HUES48 (cell line): ENCODE measurements around the gene TPRA1.

ENCODE experiments used
- H3K27ac ChIP-seq: one replicate; pipeline ENCODE4 v1.7.0; 2013; ENCODE audit warnings: low read depth, low read length, inconsistent platforms
- H3K27me3 ChIP-seq: 2 replicates; pipeline ENCODE4 v1.6.1; 2013; ENCODE audit warnings: mild to moderate bottlenecking, low read length; ENCODE audit not compliant: control insufficient read depth, insufficient read depth
- H3K36me3 ChIP-seq: 2 replicates; pipeline ENCODE4 v1.6.1; 2013; ENCODE audit warnings: low read length; ENCODE audit not compliant: control insufficient read depth, insufficient read depth
- H3K4me1 ChIP-seq: 2 replicates; pipeline ENCODE4 v1.6.1; 2013; ENCODE audit warnings: mild to moderate bottlenecking, low read length; ENCODE audit not compliant: control insufficient read depth, insufficient read depth
- H3K4me3 ChIP-seq: 2 replicates; pipeline ENCODE4 v1.5.1; 2013; ENCODE audit warnings: mild to moderate bottlenecking, low read depth, low read length
- H3K9ac ChIP-seq: 2 replicates; pipeline ENCODE4 v1.6.1; 2013; ENCODE audit warnings: mild to moderate bottlenecking, low read depth, low read length, moderate library complexity
- H3K9me3 ChIP-seq: 2 replicates; pipeline ENCODE4 v1.6.1; 2013; ENCODE audit warnings: low read length; ENCODE audit not compliant: control insufficient read depth, insufficient read depth

Gene TPRA1

GRCh38 chr3:127555108-127555507 lies 35.4 kb downstream of the TPRA1 start:
- H3K27me3 ChIP-seq, result no peaks in the 10 kb centered on the region
- H3K9ac ChIP-seq, result no peak overlapping the region
- no peaks in the 10 kb centered on the region for H3K9me3 ChIP-seq
- H3K4me1 ChIP-seq, result no peaks in the 10 kb centered on the region
- no peaks in the 10 kb centered on the region for H3K36me3 ChIP-seq
- H3K4me3 ChIP-seq, result no peak overlapping the region
- no peak overlapping the region for H3K27ac ChIP-seq

GRCh38 chr3:127552038-127552437 lies 38.5 kb downstream of the TPRA1 start:
- peaks cover under 1% of the 10 kb centered on the region; the same call in 1 of the 2 replicates for H3K4me1 ChIP-seq
- H3K9ac ChIP-seq, result no peak overlapping the region
- H3K4me3 ChIP-seq, result no peak overlapping the region
- H3K9me3 ChIP-seq, result no peaks in the 10 kb centered on the region
- H3K27me3 ChIP-seq, result no peaks in the 10 kb centered on the region
- no peak overlapping the region for H3K27ac ChIP-seq
- H3K36me3 ChIP-seq, result no peaks in the 10 kb centered on the region

GRCh38 chr3:127551178-127551577 lies 39.4 kb downstream of the TPRA1 start:
- Histone ChIP-seq H3K36me3 (no peaks in the 10 kb centered on the region), H3K27ac (no peak overlapping the region), H3K9me3 (no peaks in the 10 kb centered on the region), H3K4me3 (no peak overlapping the region), H3K27me3 (peaks cover 6% of the 10 kb centered on the region; the same call in 1 of the 2 replicates), H3K4me1 (peaks cover 7% of the 10 kb centered on the region; the same call in 1 of the 2 replicates), H3K9ac (no peak overlapping the region)

GRCh38 chr3:127550468-127551157 lies 39.9 kb downstream of the TPRA1 start:
- Histone ChIP-seq H3K9me3 (no peaks in the 10 kb centered on the region), H3K27me3 (peaks cover 6% of the 10 kb centered on the region; the same call in 1 of the 2 replicates), H3K36me3 (no peaks in the 10 kb centered on the region), H3K27ac (no peak overlapping the region), H3K4me3 (no peak overlapping the region), H3K4me1 (peaks cover 7% of the 10 kb centered on the region; the same call in 1 of the 2 replicates), H3K9ac (no peak overlapping the region)

GRCh38 chr3:127549826-127550467 lies 40.6 kb downstream of the TPRA1 start:
- no peaks in the 10 kb centered on the region for H3K36me3 ChIP-seq
- H3K9me3 ChIP-seq, result no peaks in the 10 kb centered on the region
- no peak overlapping the region for H3K9ac ChIP-seq
- H3K27me3 ChIP-seq, result peaks cover 6% of the 10 kb centered on the region; the same call in 1 of the 2 replicates
- H3K4me3 ChIP-seq, result no peak overlapping the region
- H3K27ac ChIP-seq, result no peak overlapping the region
- H3K4me1 ChIP-seq, result peaks cover 7% of the 10 kb centered on the region; the same call in 1 of the 2 replicates

- Histone ChIP-seq H3K4me1 (peaks cover 7% of the 10 kb centered on the region; the same call in 1 of the 2 replicates), H3K9ac (no peak overlapping the region), H3K9me3 (no peaks in the 10 kb centered on the region), H3K27ac (no peak overlapping the region), H3K27me3 (peaks cover 6% of the 10 kb centered on the region; the same call in 1 of the 2 replicates), H3K4me3 (peak overlapping the region; percentile 80), H3K36me3 (no peaks in the 10 kb centered on the region)
Measured at GRCh38 chr3:127547761-127548605, 42.5 kb downstream of the TPRA1 start.

GRCh38 chr3:127546970-127547733 lies 43.4 kb downstream of the TPRA1 start:
- Histone ChIP-seq H3K9ac (no peak overlapping the region), H3K9me3 (no peaks in the 10 kb centered on the region), H3K4me3 (peak overlapping the region; percentile 67), H3K4me1 (peaks cover 7% of the 10 kb centered on the region; the same call in 1 of the 2 replicates), H3K27ac (no peak overlapping the region), H3K36me3 (no peaks in the 10 kb centered on the region), H3K27me3 (peaks cover 6% of the 10 kb centered on the region; the same call in 1 of the 2 replicates)

- H3K9ac ChIP-seq, result no peak overlapping the region
- peaks cover 7% of the 10 kb centered on the region; the same call in 1 of the 2 replicates for H3K4me1 ChIP-seq
- H3K36me3 ChIP-seq, result no peaks in the 10 kb centered on the region
- peaks cover 6% of the 10 kb centered on the region; the same call in 1 of the 2 replicates for H3K27me3 ChIP-seq
- H3K9me3 ChIP-seq, result no peaks in the 10 kb centered on the region
- no peak overlapping the region for H3K27ac ChIP-seq
- H3K4me3 ChIP-seq, result peak overlapping the region; percentile 67; the same call in 1 of the 2 replicates
Measured at GRCh38 chr3:127546554-127546953, 44.0 kb downstream of the TPRA1 start.

GRCh38 chr3:127545711-127546457 lies 44.6 kb downstream of the TPRA1 start:
- peaks cover 7% of the 10 kb centered on the region; the same call in 1 of the 2 replicates for H3K4me1 ChIP-seq
- no peak overlapping the region for H3K4me3 ChIP-seq
- H3K36me3 ChIP-seq, result no peaks in the 10 kb centered on the region
- no peak overlapping the region for H3K27ac ChIP-seq
- H3K9ac ChIP-seq, result no peak overlapping the region
- no peaks in the 10 kb centered on the region for H3K9me3 ChIP-seq
- H3K27me3 ChIP-seq, result peaks cover 6% of the 10 kb centered on the region; the same call in 1 of the 2 replicates
